HepG2 (cell line): ENCODE measurements around the gene UBE4A. TPM values are rescaled to one million over a fixed set of nuclear protein-coding genes. Genes with fewer than 3 reads are reported as not detected.

Source experiments
- ATAC-seq: fragments of 200-7000 bp; cut with Tn5 transposase; 3 replicates; pipeline ENCODE4 v1.9.1; 2020; ENCODE audit warnings: mild to moderate bottlenecking, moderate library complexity
- BruUV-seq: library from RNA; stranded (reverse); fragments of 400-500 nt; replicated peaks from 2 replicates; lab custom pipeline; 2021; lab: Mats Ljungman, UMichigan
- CTCF ChIA-PET: fragments of 300-600 bp; formaldehyde crosslinking; extraction: SDS; loops from one replicate; lab custom pipeline; 2021; ENCODE audit warnings: low total read pairs, inconsistent platforms, low intra/inter-chr PET ratio; lab: Yijun Ruan, JAX
- POLR2A ChIA-PET: fragments of 350-600 bp; sonication (Branson Sonifier 250); formaldehyde crosslinking; loops from one replicate; lab custom pipeline; 2020; ENCODE audit warnings: antibody characterized with exemption, inconsistent platforms; lab: Yijun Ruan, JAX
- DNase-seq: peaks from one replicate; pipeline ENCODE4 v3.0.0-alpha.2; 2015; ENCODE audit warnings: low spot score
- FAIRE-seq: peaks from 3 replicates; lab custom pipeline; 2011; peaks lifted over from hg19 to GRCh38; lab: Jason Lieb, UNC
- H2AFZ ChIP-seq: one replicate; pipeline ENCODE4 v1.6.1; 2011; ENCODE audit warnings: low read length, inconsistent platforms
- H3K27ac ChIP-seq: fragments of 300-600 bp; 3 replicates; pipeline ENCODE4 v1.8.0; 2011; ENCODE audit warnings: mixed run types, mild to moderate bottlenecking, mixed read lengths, low read length, inconsistent platforms; ENCODE audit not compliant: insufficient read depth; ENCODE audit errors: extremely low read length
- H3K27me3 ChIP-seq, 2 experiments: fragments of 200-600 bp in 1 of 2; 2 replicates in 1 of 2; 3 replicates in 1 of 2; pipeline versions ENCODE4 v1.6.0 to v1.8.0; 2011; ENCODE audit warnings: low read length in 2 of 2, mild to moderate bottlenecking in 2 of 2, moderate library complexity in 2 of 2, inconsistent platforms in 1 of 2; ENCODE audit not compliant: insufficient read depth in 2 of 2, control insufficient read depth in 1 of 2
- H3K36me3 ChIP-seq, 2 experiments: fragments of 200-600 bp in 1 of 2; replicated peaks in 1 of 2; 2 replicates in 1 of 2; 3 replicates in 1 of 2; pipeline versions ENCODE4 v1.5.1 to v1.8.0; 2011; ENCODE audit warnings: low read length in 2 of 2, inconsistent platforms in 1 of 2; ENCODE audit not compliant: insufficient read depth in 2 of 2, control insufficient read depth in 1 of 2
- H3K4me1 ChIP-seq: 2 replicates; pipeline ENCODE4 v1.5.1; 2012; ENCODE audit warnings: low read length, inconsistent platforms; ENCODE audit not compliant: insufficient read depth
- H3K4me2 ChIP-seq: 2 replicates; pipeline ENCODE4 v1.6.0; 2011; ENCODE audit warnings: low read depth, low read length, inconsistent platforms
- H3K4me3 ChIP-seq, 3 experiments: fragments of 200-600 bp in 1 of 3; sonication (generic), shearing (Covaris generic) in 1 of 3; replicated peaks in 1 of 3; 2 replicates each; pipeline ENCODE4 v1.5.1; 2011 to 2016; ENCODE audit warnings: low read length in 3 of 3, inconsistent platforms in 2 of 3, low read depth in 2 of 3, mild to moderate bottlenecking in 2 of 3, control low read depth in 1 of 3, mixed read lengths in 1 of 3; ENCODE audit not compliant: insufficient read depth in 1 of 3
- H3K79me2 ChIP-seq: one replicate; pipeline ENCODE4 v1.6.1; 2011; ENCODE audit warnings: low read length, inconsistent platforms; ENCODE audit not compliant: insufficient read depth
- H3K9ac ChIP-seq: 2 replicates; pipeline ENCODE4 v1.6.0; 2011; ENCODE audit warnings: mild to moderate bottlenecking, low read depth, low read length, inconsistent platforms; ENCODE audit not compliant: insufficient read depth
- H3K9me3 ChIP-seq: 2 replicates; pipeline ENCODE4 v1.5.1; 2012; ENCODE audit warnings: mild to moderate bottlenecking, low read length
- H4K20me1 ChIP-seq: 2 replicates; pipeline ENCODE4 v1.6.0; 2011; ENCODE audit warnings: inconsistent platforms, mild to moderate bottlenecking, low read length, moderate library complexity; ENCODE audit not compliant: insufficient read depth
- ARID5B ChIP-seq: IDR thresholded peaks from 2 replicates; pipeline ENCODE4 v1.4.0; 2020; ENCODE audit warnings: mild to moderate bottlenecking, missing genetic modification reagents
- ATF3 ChIP-seq: sonication (generic); formaldehyde crosslinking; IDR thresholded peaks from 2 replicates; pipeline ENCODE4 v1.4.0; 2020; ENCODE audit warnings: missing genetic modification reagents
- HNF1B ChIP-seq: sonication (generic); formaldehyde crosslinking; IDR thresholded peaks from 2 replicates; pipeline ENCODE4 v1.5.1; 2020; ENCODE audit warnings: mild to moderate bottlenecking, moderate library complexity, missing genetic modification reagents
- PRDM4 ChIP-seq: sonication (generic); formaldehyde crosslinking; IDR thresholded peaks from 2 replicates; pipeline ENCODE4 v1.9.0; 2021; ENCODE audit warnings: missing genetic modification reagents, borderline replicate concordance
- RARA ChIP-seq: IDR thresholded peaks from 2 replicates; pipeline ENCODE4 v1.6.1; 2016; ENCODE audit warnings: missing genetic modification reagents, missing compliant biosample characterization
- RCOR2 ChIP-seq: IDR thresholded peaks from 2 replicates; pipeline ENCODE4 v1.6.1; 2016; ENCODE audit warnings: missing biosample characterization, missing genetic modification reagents
- RXRB ChIP-seq: IDR thresholded peaks from 2 replicates; pipeline ENCODE4 v1.6.1; 2016; ENCODE audit warnings: borderline replicate concordance, missing genetic modification reagents, missing compliant biosample characterization
- ZNF644 ChIP-seq: IDR thresholded peaks from 2 replicates; pipeline ENCODE4 v1.6.1; 2016; ENCODE audit warnings: low read depth
- WGBS: methylation state at CpG from one replicate; pipeline ENCODE4 v1.1.6; 2017; ENCODE audit warnings: low lambda C conversion rate; 5-methylcytosine and 5-hydroxymethylcytosine counted together
- in situ Hi-C: cut with HindIII; loops from 2 replicates; pipeline ENCODE4 v1.10.0; 2017; ENCODE audit warnings: low pct_unique_long_range_greater_than_20kb; ENCODE audit not compliant: extremely low pct_ligation_motif_present
- intact Hi-C: fragments of 100-400 bp; cut with micrococcal nuclease; formaldehyde crosslinking; loops from one replicate; pipeline ENCODE4 v1.10.0; 2022; ENCODE audit not compliant: unreplicated experiment
- polyA plus RNA-seq, 8 experiments: library from polyadenylated mRNA; depleted of rRNA in 3 of 8; stranded (reverse) in 7 of 8; unstranded in 1 of 8; fragments of >200 nt; fragmentation: Illumina TruSeq in 4 of 8; extraction: Trizol in 4 of 8; gene quantifications; 2 replicates each; pipeline versions ENCODE4 v1.2.1 to v1.2.3, GENCODE V29; 2011 to 2016; ENCODE audit warnings: low read depth in 4 of 8, missing spikeins in 1 of 8, mixed read lengths in 1 of 8; ENCODE audit not compliant: insufficient read depth in 1 of 8
- total RNA-seq, 5 experiments: library from RNA; depleted of rRNA; stranded (reverse); fragments of >200 nt; fragmentation: Illumina TruSeq; extraction: Trizol; gene quantifications; 2 replicates each; pipeline ENCODE4 v1.2.3, GENCODE V29; 2016; ENCODE audit warnings: low read depth in 1 of 5

The UBE4A gene
- total and polyA plus RNA-seq, 2 of the 13 experiments (the other 11 are each of a cell fraction or from before 2014, with no cell fraction given): 15.1 to 32.7 TPM

- FAIRE-seq: no peak
- peak; percentile 32 for DNase-seq
- ChIA-PET CTCF (no interaction called here), POLR2A (no interaction called here)
- Histone ChIP-seq H3K9ac (no peak overlapping the region), H3K4me3 (no peak overlapping the region), H3K4me2 (peak overlapping the region; percentile 33; the same call in 1 of the 2 replicates), H3K27me3 (peaks cover 3 to 23% of the 10 kb centered on the region in 2 experiments; a peak in 2 of 5 replicates), H3K79me2 (no peaks in the 10 kb centered on the region), H2AFZ (no peak overlapping the region), H3K36me3 (no peaks in the 10 kb centered on the region), H3K27ac (no peak overlapping the region), H3K9me3 (no peaks in the 10 kb centered on the region), H3K4me1 (peaks cover 34% of the 10 kb centered on the region), H4K20me1 (no peaks in the 10 kb centered on the region)
- TF ChIP-seq PRDM4 (no peak), HNF1B (CRISPR knock-in tag) (0 out of 2 replicates have a peak, but pooled peaks have one; percentile 20), RCOR2 (CRISPR knock-in tag) (no peak), RXRB (CRISPR knock-in tag) (0 out of 2 replicates have a peak, but pooled peaks have one; percentile 13), RARA (CRISPR knock-in tag) (peak; percentile 16; the same call in 1 of the 2 replicates), ATF3 (CRISPR knock-in tag) (0 out of 2 replicates have a peak, but pooled peaks have one; percentile 32), ARID5B (CRISPR knock-in tag) (0 out of 2 replicates have a peak, but pooled peaks have one; percentile 10), ZNF644 (CRISPR knock-in tag) (0 out of 2 replicates have a peak, but pooled peaks have one; percentile 32)
- peak; percentile 67 for ATAC-seq
- in situ Hi-C loops (no loop called here), intact Hi-C loops (no loop called here)
- 62% methylated on average over 5 of the region's 5 CpGs for WGBS
- BruUV-seq: no TSS peak
Observed at GRCh38 chr11:118341815-118342489, 17.4 kb upstream of the UBE4A start.
